ENCODE measurements around the gene EEFSEC. TPM values are rescaled to one million over a fixed set of nuclear protein-coding genes. Genes with fewer than 3 reads are reported as not detected.

The EEFSEC gene
- polyA plus RNA-seq, 1 experiment, result 16.3 TPM

DNA sequence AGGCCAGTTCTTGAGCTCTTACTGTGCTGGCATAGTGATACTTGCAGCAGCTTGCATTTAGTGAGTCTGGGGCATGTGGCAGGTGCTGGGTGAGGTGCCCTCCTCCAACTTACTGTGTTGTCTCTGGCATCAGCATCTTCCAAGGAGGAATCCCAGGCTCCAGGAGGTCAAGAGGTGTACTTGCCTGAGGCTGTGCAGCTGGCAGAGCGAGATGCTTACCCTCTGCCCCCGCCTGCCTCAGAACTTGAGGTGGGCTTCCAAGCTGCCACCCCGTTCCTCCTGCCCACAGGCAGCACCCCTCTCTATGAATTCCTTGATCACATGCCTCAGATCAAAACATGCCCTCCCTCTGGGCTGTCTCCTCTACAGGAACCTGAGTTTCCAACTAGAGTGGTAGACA lies 86.0 kb downstream of the EEFSEC start:
- no peak for DNase-seq (ENCODE audit: low read depth)
- Histone ChIP-seq H3K27me3 (ENCODE audit: control insufficient read depth, insufficient read depth, low read length) (no peaks in the 10 kb centered on the region), H3K36me3 (ENCODE audit: control insufficient read depth, insufficient read depth, low read length) (no peaks in the 10 kb centered on the region; the same call in 1 of the 2 replicates), H3K4me3 (ENCODE audit: low read depth, low read length) (no peak overlapping the region)
- CTCF ChIA-PET, result interaction anchor here (1.2 to 2.1 kb wide), 2 partner anchors 11 to 13 kb away, joined by 3 to 8 read pairs; no protein-coding TSS in a partner anchor
- TF ChIP-seq, protein P1, sequence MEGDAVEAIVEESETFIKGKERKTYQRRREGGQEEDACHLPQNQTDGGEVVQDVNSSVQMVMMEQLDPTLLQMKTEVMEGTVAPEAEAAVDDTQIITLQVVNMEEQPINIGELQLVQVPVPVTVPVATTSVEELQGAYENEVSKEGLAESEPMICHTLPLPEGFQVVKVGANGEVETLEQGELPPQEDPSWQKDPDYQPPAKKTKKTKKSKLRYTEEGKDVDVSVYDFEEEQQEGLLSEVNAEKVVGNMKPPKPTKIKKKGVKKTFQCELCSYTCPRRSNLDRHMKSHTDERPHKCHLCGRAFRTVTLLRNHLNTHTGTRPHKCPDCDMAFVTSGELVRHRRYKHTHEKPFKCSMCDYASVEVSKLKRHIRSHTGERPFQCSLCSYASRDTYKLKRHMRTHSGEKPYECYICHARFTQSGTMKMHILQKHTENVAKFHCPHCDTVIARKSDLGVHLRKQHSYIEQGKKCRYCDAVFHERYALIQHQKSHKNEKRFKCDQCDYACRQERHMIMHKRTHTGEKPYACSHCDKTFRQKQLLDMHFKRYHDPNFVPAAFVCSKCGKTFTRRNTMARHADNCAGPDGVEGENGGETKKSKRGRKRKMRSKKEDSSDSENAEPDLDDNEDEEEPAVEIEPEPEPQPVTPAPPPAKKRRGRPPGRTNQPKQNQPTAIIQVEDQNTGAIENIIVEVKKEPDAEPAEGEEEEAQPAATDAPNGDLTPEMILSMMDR (IDR thresholded peaks at IDR 0.05; ENCODE audit: insufficient read depth, low read depth, low read length), result no peak
- POLR2A ChIA-PET, result no interaction called here

DNA sequence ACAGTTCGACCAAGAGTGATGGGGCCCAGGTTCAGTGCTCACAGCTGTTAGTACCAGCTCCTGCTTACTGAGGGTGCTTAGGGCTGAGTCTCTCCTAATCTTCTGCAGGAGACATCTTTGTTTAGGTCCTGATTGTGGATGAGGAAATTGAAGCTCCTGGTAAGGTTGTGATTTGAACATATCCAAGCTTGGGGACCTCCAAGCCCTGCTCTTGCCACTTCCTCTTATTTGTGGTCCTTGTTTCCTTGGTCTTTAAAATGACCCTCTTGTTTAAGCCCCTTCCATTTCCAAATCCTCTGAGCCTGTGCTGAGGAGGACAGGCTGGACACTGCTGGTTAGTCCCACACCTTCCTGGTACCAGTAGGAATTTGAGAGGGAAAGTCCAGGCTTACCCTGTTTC lies 87.0 kb downstream of the EEFSEC start:
- CTCF ChIA-PET, result interaction anchor here (1.3 to 2.1 kb wide), 2 partner anchors 14 to 377 kb away, joined by 3 to 8 read pairs; no protein-coding TSS in a partner anchor
- DNase-seq (ENCODE audit: low read depth), result no peak

DNA sequence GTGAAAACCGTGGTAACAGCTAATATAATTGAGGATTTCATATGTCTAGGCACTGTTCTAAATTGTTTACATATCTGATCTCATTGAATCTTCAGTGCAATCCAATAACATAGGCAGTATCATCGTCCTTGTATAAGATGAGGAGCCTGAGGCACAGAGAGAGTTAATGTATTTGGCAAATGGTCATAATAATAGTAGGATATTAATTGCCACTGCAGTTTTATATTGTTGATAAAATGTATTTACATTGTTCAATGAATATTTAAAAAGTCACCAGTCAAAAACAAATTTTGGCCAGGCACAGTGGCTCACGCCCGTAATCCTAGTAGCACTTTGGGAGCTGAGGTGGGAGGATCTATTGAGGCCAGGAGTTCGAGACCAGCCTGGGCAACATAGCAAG lies 88.5 kb downstream of the EEFSEC start:
- Histone ChIP-seq H3K4me3 (ENCODE audit: low read depth, low read length) (no peak overlapping the region), H3K27me3 (ENCODE audit: control insufficient read depth, insufficient read depth, low read length) (no peaks in the 10 kb centered on the region), H3K36me3 (ENCODE audit: control insufficient read depth, insufficient read depth, low read length) (no peaks in the 10 kb centered on the region; the same call in 1 of the 2 replicates)
- no peak for DNase-seq (ENCODE audit: low read depth)
- TF ChIP-seq, protein P1 (IDR thresholded peaks at IDR 0.05; ENCODE audit: insufficient read depth, low read depth, low read length), result no peak
- POLR2A ChIA-PET, result no interaction called here
- CTCF ChIA-PET, result interaction anchor here (0.7 to 2.1 kb wide), 4 partner anchors 9 to 376 kb away, joined by 3 to 8 read pairs (median 3); no protein-coding TSS in a partner anchor

More for the DNA sequence above, 87.0 kb downstream of the EEFSEC start:
- Histone ChIP-seq H3K4me3 (ENCODE audit: low read depth, low read length) (no peak overlapping the region), H3K27me3 (ENCODE audit: control insufficient read depth, insufficient read depth, low read length) (no peaks in the 10 kb centered on the region), H3K36me3 (ENCODE audit: control insufficient read depth, insufficient read depth, low read length) (no peaks in the 10 kb centered on the region; the same call in 1 of the 2 replicates)
- POLR2A ChIA-PET, result no interaction called here
- TF ChIP-seq, protein P1 (IDR thresholded peaks at IDR 0.05; ENCODE audit: insufficient read depth, low read depth, low read length), result no peak

DNA sequence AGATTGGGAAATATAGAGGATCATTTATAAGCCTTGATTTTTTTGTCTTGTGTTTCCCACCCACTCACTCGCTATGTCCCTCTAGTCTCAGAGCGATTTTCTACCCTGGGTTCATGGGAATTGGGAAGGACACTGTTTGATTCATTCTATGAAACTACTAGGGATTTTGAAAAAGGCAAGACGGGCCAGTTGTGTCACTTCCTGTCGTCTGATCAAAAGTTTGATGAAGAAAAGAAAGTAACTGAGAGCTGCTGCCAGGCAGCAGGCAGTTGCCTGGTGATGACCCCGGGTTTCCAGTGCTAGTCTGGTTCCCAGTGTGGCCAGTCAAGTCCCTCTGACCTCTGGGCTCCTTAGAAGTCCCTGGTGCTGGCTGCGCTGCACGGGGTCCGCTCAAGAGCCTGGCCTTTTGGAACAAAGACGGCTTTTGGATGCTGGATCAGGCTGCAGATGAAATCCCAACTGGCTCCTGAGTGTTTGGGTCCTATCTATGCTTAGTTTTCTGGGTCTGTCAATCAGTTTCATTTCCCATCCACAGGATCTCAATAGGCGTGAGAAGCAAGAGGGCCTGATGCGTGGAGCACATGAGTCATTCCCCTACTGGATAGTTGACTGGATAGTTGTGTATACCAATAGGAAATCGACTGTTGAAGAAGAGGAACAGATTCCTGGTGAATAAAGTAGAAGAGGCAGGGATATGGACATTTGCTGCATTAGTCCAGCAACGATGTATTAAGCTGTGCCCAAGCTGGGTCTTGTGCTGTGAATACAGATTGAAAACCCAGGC lies 89.7 kb downstream of the EEFSEC start:
- Histone ChIP-seq H3K36me3 (ENCODE audit: control insufficient read depth, insufficient read depth, low read length) (no peaks in the 10 kb centered on the region; the same call in 1 of the 2 replicates), H3K27me3 (ENCODE audit: control insufficient read depth, insufficient read depth, low read length) (no peaks in the 10 kb centered on the region), H3K4me3 (ENCODE audit: low read depth, low read length) (no peak overlapping the region)
- no peak for DNase-seq (ENCODE audit: low read depth)
- CTCF ChIA-PET, result interaction anchor here (1.4 kb wide), 1 partner anchor 10 kb away, joined by 3 read pairs; no protein-coding TSS in a partner anchor
- POLR2A ChIA-PET, result interaction anchor here (0.7 kb wide), 1 partner anchor 55 kb away, joined by 3 read pairs; no protein-coding TSS in a partner anchor
- TF ChIP-seq, protein P1 (IDR thresholded peaks at IDR 0.05; ENCODE audit: insufficient read depth, low read depth, low read length), result no peak

All from BJ (cell line).